ENCODE results near the gene RNASE1.

GRCh38 chr14:20834899-20835298 lies 32.3 kb upstream of the RNASE1 start:
- no peak for TF ChIP-seq TAF1 (IDR thresholded peaks at IDR 0.05; ENCODE audit: borderline replicate concordance, low read depth, low read length)
- no peak for TF ChIP-seq POLR2AphosphoS5 (IDR thresholded peaks at IDR 0.05; ENCODE audit: low read depth, low read length)

Measured in GM12892 (cell line).